HG03520 (cell line): ENCODE measurements around the gene ZDHHC16.

Experiments
- ATAC-seq: cut with Tn5 transposase; IDR thresholded peaks from one replicate; pipeline ENCODE4 v1.9.1; 2021; ENCODE audit warnings: mild to moderate bottlenecking, moderate library complexity; ENCODE audit not compliant: unreplicated experiment

Gene ZDHHC16

GRCh38 chr10:97506199-97506991, 60.4 kb downstream of the ZDHHC16 start:
- ATAC-seq = no peak
